AG09309 (cell line): Measurements from ENCODE around the gene THY1.

ENCODE experiments used
- DNase-seq: peaks from one replicate; pipeline ENCODE4 v3.0.0-alpha.2; 2010; ENCODE audit warnings: low read depth
- H3K4me3 ChIP-seq: 2 replicates; pipeline ENCODE4 v1.5.1; 2011; ENCODE audit warnings: mild to moderate bottlenecking, low read depth, low read length, moderate library complexity; ENCODE audit not compliant: control insufficient read depth
- TF ChIP-seq, protein P1 (sequence below): IDR thresholded peaks from 2 replicates; pipeline ENCODE4 v1.5.1; 2011; ENCODE audit warnings: mild to moderate bottlenecking, low read depth, low read length, inconsistent platforms; ENCODE audit not compliant: insufficient read depth, control insufficient read depth; ENCODE audit errors: missing control alignments

The THY1 gene

DNA sequence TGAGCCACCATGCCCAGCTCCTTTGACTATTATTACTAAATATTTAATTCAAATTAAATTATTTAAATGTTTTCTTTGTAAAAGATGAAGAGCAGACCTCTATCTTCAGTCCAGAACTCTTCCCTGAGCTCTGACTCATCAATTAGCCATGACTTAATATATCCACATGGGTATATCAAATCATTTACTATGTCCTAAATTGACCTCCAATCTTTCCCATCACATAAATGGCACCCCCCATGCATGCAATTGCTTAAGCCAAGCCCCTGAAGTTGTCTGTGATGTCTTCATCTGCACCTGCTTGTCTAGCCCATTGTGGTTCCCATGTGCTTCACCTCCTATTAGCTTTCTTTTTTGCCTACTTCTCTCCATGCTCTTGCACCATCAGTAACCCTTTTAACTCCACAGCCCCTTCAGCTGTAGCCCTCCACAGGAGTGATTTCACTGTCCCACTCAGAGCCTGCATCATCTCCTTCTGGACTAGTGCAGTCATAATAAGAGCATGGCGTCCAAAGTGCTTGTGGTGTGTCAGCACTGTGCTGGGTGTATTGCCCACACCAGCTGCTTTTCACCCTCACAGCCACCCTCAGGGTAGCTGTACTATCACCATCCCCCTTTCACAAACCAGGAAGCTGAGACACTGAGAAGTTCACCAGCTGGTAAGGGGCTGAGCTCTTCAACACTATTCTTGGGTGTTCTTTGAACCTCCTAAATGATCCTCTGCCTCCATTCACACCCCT, 11.8 kb upstream of the THY1 start:
- no peak overlapping the region for H3K4me3 ChIP-seq
- DNase-seq = no peak
- TF ChIP-seq, protein P1, sequence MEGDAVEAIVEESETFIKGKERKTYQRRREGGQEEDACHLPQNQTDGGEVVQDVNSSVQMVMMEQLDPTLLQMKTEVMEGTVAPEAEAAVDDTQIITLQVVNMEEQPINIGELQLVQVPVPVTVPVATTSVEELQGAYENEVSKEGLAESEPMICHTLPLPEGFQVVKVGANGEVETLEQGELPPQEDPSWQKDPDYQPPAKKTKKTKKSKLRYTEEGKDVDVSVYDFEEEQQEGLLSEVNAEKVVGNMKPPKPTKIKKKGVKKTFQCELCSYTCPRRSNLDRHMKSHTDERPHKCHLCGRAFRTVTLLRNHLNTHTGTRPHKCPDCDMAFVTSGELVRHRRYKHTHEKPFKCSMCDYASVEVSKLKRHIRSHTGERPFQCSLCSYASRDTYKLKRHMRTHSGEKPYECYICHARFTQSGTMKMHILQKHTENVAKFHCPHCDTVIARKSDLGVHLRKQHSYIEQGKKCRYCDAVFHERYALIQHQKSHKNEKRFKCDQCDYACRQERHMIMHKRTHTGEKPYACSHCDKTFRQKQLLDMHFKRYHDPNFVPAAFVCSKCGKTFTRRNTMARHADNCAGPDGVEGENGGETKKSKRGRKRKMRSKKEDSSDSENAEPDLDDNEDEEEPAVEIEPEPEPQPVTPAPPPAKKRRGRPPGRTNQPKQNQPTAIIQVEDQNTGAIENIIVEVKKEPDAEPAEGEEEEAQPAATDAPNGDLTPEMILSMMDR = no peak

DNA sequence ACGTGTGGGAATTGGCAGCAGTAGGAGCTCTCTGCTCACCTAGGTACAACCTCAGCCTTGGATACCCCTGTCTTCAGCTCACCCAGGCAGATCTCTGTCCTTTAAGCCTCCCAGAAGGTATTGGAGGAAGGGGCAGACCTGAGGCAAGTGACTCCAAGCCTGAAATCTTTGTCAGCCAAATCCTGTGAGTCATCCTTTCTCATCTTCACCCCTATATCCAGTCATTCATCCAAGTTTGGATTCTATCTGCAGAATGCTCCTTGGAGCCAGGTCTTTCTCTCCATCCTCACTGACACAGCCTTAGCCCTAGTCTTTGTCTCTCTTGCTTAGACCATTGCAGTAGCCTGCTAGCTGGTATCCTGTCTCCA, 10.4 kb upstream of the THY1 start:
- no peak for DNase-seq
- TF ChIP-seq, protein P1 = no peak
- H3K4me3 ChIP-seq = peak overlapping the region; percentile 9

DNA sequence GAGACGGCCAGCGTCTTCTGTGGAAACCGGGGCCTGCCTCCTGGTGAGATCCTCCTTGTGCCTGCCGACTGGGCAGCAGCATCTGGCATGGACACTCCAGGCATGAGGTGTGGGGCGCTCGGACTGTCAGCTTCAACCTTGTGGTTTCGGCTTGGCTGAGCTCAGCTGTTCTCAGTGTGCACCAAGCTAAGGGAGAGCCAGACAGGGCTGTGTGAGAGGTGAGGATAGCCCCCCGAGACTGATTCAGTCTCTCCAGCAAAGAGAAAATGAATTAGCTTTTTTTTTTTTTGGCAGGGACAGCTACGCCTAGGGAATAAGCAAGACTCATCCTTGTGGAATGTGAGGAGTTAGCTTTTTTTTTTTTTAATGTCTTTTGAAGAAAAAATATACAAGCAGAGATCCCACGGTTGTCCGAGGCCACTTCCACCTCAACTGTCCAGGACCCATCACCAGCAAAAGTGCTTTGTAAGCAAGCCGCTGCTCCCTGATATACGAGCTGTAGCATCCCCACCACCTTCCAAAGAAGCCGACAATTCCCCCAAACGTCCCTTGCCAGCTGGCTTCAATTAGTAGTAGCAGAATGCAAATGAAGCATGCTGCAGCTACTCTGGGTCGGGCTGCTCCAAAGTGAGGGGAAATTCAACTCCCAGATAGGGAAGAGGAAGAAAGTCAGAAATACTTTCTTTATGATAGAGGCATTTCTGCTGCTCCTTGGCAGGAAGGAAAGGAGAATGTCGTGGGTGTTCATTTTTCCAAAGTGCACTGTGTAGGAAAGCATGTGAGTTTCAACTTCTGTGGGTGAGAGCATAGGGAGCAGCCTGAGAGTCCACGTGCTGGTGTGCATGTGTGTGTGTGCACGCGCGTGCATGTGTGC, 9.7 kb upstream of the THY1 start:
- TF ChIP-seq, protein P1 = no peak
- DNase-seq = peak; percentile 70
- H3K4me3 ChIP-seq = peak overlapping the region; percentile 24

DNA sequence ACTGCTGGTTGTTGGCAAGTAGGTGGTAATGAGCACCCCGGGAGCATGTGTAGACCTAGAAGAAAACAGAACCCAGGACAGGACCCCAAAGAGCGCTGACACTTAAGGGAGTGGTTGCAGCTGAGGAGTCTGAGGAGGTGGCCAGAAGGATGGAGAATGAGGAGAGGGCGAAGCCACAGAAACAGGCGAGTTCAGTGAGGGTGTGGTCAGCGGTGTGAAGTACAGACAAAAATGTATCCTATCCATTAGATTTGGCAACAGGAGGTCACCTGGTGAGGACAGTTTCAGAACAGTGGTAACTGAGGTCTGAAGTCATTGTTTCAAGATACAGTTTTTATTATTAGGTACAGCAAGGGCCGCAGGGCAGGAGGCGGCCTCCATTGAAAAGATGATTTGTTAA, 8.6 kb upstream of the THY1 start:
- DNase-seq = no peak
- H3K4me3 ChIP-seq = no peak overlapping the region
- TF ChIP-seq, protein P1 = no peak

DNA sequence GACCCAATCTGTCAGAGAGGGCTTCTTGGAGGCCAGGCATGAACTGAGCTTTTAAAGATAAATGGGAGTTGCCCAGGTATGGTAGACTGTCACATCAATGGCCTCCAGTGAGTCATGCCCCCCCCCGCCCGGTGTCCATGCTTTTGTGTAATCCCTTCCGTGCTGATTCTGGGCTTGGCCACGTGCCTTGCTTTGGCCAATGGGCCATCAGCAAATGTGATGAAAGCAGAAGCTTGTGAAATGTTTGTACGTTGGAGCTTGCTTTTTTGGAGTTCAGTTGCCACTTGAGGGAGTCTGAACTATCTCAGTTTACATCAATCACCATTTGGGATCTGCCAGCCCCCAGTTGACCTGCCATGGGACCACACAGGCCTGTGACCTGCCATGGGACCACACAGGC, 4.3 kb upstream of the THY1 start:
- TF ChIP-seq, protein P1 = no peak
- H3K4me3 ChIP-seq = no peak overlapping the region
- DNase-seq = no peak

DNA sequence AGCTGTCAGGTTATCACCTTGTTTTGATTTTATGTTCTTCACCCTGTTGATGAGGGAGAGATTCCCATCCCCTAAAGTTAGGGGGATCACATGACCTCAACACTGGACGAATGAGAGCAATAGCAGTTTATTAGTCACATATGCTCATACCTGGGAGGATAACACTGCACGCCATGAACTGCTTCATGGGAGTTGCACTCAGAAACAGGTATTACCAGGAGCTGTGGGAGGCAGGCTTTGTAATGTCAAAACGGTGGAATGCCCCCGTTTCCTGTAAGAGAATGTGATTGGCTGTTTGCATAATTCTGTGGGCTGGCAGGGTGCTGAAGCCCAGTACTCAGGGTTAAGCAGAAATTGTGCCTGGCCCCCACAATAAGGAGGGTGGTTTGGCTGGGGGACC, 3.2 kb upstream of the THY1 start:
- TF ChIP-seq, protein P1 = no peak
- DNase-seq = no peak

More for the DNA sequence above, 3.2 kb upstream of the THY1 start:
- no peak overlapping the region for H3K4me3 ChIP-seq
